ENCODE results near the gene ADGRB3. TPM values are rescaled to one million over a fixed set of nuclear protein-coding genes. Genes with fewer than 3 reads are reported as not detected.
A peak's percentile ranks its signal among the peaks of the same experiment; 100 is the strongest.

The ADGRB3 gene
- total and polyA plus RNA-seq, 8 donors = 0.19 to 16.0 (median 0.61) TPM; not detected in 1

GRCh38 chr6:68718385-68719073, 83.4 kb downstream of the ADGRB3 start:
- no peaks in the 10 kb centered on the region for H3K4me1 ChIP-seq
- DNase-seq = peak in 1 of 2 donors; percentile 41
- H3K36me3 ChIP-seq = no peaks in the 10 kb centered on the region
- intact Hi-C loops (cut with DNase I; ENCODE audit: low total_unique reads) = no loop called here
- no peaks in the 10 kb centered on the region for H3K9me3 ChIP-seq
- no peak overlapping the region for H3K4me3 ChIP-seq
- 34 to 61% (median 55%) methylated on average over 5 of the region's 5 CpGs for WGBS, 5 donors
- TF ChIP-seq POLR2AphosphoS5 (IDR thresholded peaks at IDR 0.05) (no peak), CTCF (IDR thresholded peaks at IDR 0.05) (no peak), POLR2A (IDR thresholded peaks at IDR 0.05) (no peak), EP300 (IDR thresholded peaks at IDR 0.05) (no peak)
- no peak overlapping the region for H3K27ac ChIP-seq
- no peaks in the 10 kb centered on the region for H3K27me3 ChIP-seq

GRCh38 chr6:68719761-68720160, 84.7 kb downstream of the ADGRB3 start:
- no peak for DNase-seq
- H3K27ac ChIP-seq = no peak overlapping the region
- H3K36me3 ChIP-seq = no peaks in the 10 kb centered on the region
- intact Hi-C loops (cut with DNase I; ENCODE audit: low total_unique reads) = no loop called here
- WGBS, 5 donors = 76 to 91% (median 87%) methylated on average over 2 of the region's 2 CpGs
- H3K9me3 ChIP-seq = no peaks in the 10 kb centered on the region
- H3K4me3 ChIP-seq = no peak overlapping the region
- TF ChIP-seq EP300 (IDR thresholded peaks at IDR 0.05) (no peak), POLR2A (IDR thresholded peaks at IDR 0.05) (no peak), POLR2AphosphoS5 (IDR thresholded peaks at IDR 0.05) (no peak), CTCF (IDR thresholded peaks at IDR 0.05) (no peak)
- no peaks in the 10 kb centered on the region for H3K27me3 ChIP-seq
- no peaks in the 10 kb centered on the region for H3K4me1 ChIP-seq

- 86 to 96% (median 94%) methylated on average over 2 of the region's 2 CpGs for WGBS, 5 donors
- Histone ChIP-seq H3K36me3 (no peaks in the 10 kb centered on the region), H3K4me1 (no peaks in the 10 kb centered on the region), H3K4me3 (no peak overlapping the region), H3K27me3 (no peaks in the 10 kb centered on the region), H3K27ac (no peak overlapping the region), H3K9me3 (no peaks in the 10 kb centered on the region)
- intact Hi-C loops (cut with DNase I; ENCODE audit: low total_unique reads) = no loop called here
- TF ChIP-seq EP300 (IDR thresholded peaks at IDR 0.05) (no peak), POLR2AphosphoS5 (IDR thresholded peaks at IDR 0.05) (no peak), POLR2A (IDR thresholded peaks at IDR 0.05) (no peak), CTCF (IDR thresholded peaks at IDR 0.05) (no peak)
- no peak for DNase-seq
Observed at GRCh38 chr6:68722891-68723527, 87.9 kb downstream of the ADGRB3 start.

- peak in 1 of 2 donors; percentile 44 for DNase-seq
- TF ChIP-seq EP300 (IDR thresholded peaks at IDR 0.05) = no peak
- TF ChIP-seq CTCF (IDR thresholded peaks at IDR 0.05) = no peak
- no peak for TF ChIP-seq POLR2AphosphoS5 (IDR thresholded peaks at IDR 0.05)
- TF ChIP-seq POLR2A (IDR thresholded peaks at IDR 0.05) = no peak
- WGBS, 5 donors = 68 to 84% (median 80%) methylated on average over 2 of the region's 2 CpGs
- H3K27ac ChIP-seq = no peak overlapping the region
- no peaks in the 10 kb centered on the region for H3K36me3 ChIP-seq
- H3K4me1 ChIP-seq = no peaks in the 10 kb centered on the region
- intact Hi-C loops (cut with DNase I; ENCODE audit: low total_unique reads) = no loop called here
- no peaks in the 10 kb centered on the region for H3K27me3 ChIP-seq
- no peaks in the 10 kb centered on the region for H3K9me3 ChIP-seq
- H3K4me3 ChIP-seq = no peak overlapping the region
Observed at GRCh38 chr6:68724060-68724459, 89.0 kb downstream of the ADGRB3 start.
